Measurements from ENCODE around the gene RNF144B.

DNA sequence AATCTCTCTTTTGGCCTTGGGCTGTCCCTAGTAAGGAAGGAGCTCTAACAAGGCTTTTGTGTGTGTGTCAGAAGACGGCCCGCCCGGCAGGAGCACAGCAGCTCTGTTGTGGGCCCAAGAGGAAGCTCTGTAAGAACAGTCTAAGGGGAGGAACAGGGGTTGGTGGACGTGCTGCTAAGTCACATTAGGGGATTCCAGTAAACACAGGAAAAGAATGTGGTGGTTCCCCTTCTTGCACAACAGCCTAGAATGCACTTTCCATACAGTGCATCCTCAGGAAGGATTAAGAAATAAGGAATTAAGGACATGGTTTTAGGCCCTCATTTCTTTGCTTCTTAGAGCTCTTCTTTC lies 114.5 kb downstream of the RNF144B start:
- TF ChIP-seq ZNF3 (CRISPR knock-in tag; IDR thresholded peaks at IDR 0.05) = no peak
- TF ChIP-seq, protein P1, sequence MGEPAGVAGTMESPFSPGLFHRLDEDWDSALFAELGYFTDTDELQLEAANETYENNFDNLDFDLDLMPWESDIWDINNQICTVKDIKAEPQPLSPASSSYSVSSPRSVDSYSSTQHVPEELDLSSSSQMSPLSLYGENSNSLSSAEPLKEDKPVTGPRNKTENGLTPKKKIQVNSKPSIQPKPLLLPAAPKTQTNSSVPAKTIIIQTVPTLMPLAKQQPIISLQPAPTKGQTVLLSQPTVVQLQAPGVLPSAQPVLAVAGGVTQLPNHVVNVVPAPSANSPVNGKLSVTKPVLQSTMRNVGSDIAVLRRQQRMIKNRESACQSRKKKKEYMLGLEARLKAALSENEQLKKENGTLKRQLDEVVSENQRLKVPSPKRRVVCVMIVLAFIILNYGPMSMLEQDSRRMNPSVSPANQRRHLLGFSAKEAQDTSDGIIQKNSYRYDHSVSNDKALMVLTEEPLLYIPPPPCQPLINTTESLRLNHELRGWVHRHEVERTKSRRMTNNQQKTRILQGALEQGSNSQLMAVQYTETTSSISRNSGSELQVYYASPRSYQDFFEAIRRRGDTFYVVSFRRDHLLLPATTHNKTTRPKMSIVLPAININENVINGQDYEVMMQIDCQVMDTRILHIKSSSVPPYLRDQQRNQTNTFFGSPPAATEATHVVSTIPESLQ (CRISPR knock-in tag; conservative IDR thresholded peaks at IDR 0.05) = no peak
- TF ChIP-seq DNMT1 (CRISPR knock-in tag; IDR thresholded peaks at IDR 0.05) = no peak
- TF ChIP-seq, protein P2, sequence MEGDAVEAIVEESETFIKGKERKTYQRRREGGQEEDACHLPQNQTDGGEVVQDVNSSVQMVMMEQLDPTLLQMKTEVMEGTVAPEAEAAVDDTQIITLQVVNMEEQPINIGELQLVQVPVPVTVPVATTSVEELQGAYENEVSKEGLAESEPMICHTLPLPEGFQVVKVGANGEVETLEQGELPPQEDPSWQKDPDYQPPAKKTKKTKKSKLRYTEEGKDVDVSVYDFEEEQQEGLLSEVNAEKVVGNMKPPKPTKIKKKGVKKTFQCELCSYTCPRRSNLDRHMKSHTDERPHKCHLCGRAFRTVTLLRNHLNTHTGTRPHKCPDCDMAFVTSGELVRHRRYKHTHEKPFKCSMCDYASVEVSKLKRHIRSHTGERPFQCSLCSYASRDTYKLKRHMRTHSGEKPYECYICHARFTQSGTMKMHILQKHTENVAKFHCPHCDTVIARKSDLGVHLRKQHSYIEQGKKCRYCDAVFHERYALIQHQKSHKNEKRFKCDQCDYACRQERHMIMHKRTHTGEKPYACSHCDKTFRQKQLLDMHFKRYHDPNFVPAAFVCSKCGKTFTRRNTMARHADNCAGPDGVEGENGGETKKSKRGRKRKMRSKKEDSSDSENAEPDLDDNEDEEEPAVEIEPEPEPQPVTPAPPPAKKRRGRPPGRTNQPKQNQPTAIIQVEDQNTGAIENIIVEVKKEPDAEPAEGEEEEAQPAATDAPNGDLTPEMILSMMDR (CRISPR knock-in tag; IDR thresholded peaks at IDR 0.05) = no peak
- no peak for TF ChIP-seq ZSCAN31 (CRISPR knock-in tag; IDR thresholded peaks at IDR 0.05; ENCODE audit: low read depth)
- TF ChIP-seq, protein P3, sequence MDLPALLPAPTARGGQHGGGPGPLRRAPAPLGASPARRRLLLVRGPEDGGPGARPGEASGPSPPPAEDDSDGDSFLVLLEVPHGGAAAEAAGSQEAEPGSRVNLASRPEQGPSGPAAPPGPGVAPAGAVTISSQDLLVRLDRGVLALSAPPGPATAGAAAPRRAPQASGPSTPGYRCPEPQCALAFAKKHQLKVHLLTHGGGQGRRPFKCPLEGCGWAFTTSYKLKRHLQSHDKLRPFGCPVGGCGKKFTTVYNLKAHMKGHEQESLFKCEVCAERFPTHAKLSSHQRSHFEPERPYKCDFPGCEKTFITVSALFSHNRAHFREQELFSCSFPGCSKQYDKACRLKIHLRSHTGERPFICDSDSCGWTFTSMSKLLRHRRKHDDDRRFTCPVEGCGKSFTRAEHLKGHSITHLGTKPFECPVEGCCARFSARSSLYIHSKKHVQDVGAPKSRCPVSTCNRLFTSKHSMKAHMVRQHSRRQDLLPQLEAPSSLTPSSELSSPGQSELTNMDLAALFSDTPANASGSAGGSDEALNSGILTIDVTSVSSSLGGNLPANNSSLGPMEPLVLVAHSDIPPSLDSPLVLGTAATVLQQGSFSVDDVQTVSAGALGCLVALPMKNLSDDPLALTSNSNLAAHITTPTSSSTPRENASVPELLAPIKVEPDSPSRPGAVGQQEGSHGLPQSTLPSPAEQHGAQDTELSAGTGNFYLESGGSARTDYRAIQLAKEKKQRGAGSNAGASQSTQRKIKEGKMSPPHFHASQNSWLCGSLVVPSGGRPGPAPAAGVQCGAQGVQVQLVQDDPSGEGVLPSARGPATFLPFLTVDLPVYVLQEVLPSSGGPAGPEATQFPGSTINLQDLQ (CRISPR knock-in tag; IDR thresholded peaks at IDR 0.05) = no peak
- TF ChIP-seq CHCHD3 (CRISPR knock-in tag; IDR thresholded peaks at IDR 0.05) = no peak
- TF ChIP-seq NRL (CRISPR knock-in tag; IDR thresholded peaks at IDR 0.05; ENCODE audit: borderline replicate concordance) = no peak
- no peak for TF ChIP-seq HNRNPK (IDR thresholded peaks at IDR 0.05; ENCODE audit: low read depth, low read length, poor library complexity, severe bottlenecking)
